Measurements from ENCODE around the gene BPTF. TPM values are rescaled to one million over a fixed set of nuclear protein-coding genes. Genes with fewer than 3 reads are reported as not detected.
"Not testable (repeated sequence)": the region's sequence is repeated elsewhere in the genome, so short reads cannot be mapped to it uniquely, and the experiment has no call there.

BPTF gene
- total RNA-seq, 2 experiments from 2014 or later, result 77.6 to 109 TPM

GRCh38 chr17:67993998-67994361, 168.7 kb downstream of the BPTF start:
- POLR2A ChIA-PET, result interaction anchor here (2.4 kb wide), 1 partner anchor 43 kb away, joined by 8 read pairs; no protein-coding TSS in a partner anchor
- H3K27me3 Mint-ChIP-seq, result peaks cover 13% of the 10 kb centered on the region
- H3K4me3 Mint-ChIP-seq, result peak overlapping the region; percentile 75
- peak overlapping the region; percentile 84 for H3K27ac Mint-ChIP-seq
- no peaks in the 10 kb centered on the region for H3K9me3 Mint-ChIP-seq (ENCODE audit: low read depth)
- H3K4me1 Mint-ChIP-seq, result peaks cover 26% of the 10 kb centered on the region
- ATAC-seq (peak; percentile 3), DNase-seq (no peak)
- H3K36me3 Mint-ChIP-seq (ENCODE audit: low read depth), result peaks cover 12% of the 10 kb centered on the region
- CTCF ChIA-PET, result interaction anchor here (1.2 to 1.3 kb wide), 2 partner anchors 20 to 26 kb away, joined by 3 to 9 read pairs; no protein-coding TSS in a partner anchor
- intact Hi-C loops (cut with DNase I, micrococcal nuclease), result loop anchor here (1.0 to 10.0 kb wide), 11 partner anchors 17 to 1333 kb away; partner anchors contain the start of genes ABCA5 (in 1 of the 2), ARSG (in 1 of the 2), BPTF (in 1 of the 2) and KPNA2 (in 1 of the 2)

- Mint-ChIP-seq H3K4me3 (peak overlapping the region; percentile 75), H3K9me3 (ENCODE audit: low read depth) (no peaks in the 10 kb centered on the region), H3K27me3 (peaks cover 13% of the 10 kb centered on the region), H3K27ac (peak overlapping the region; percentile 88), H3K36me3 (ENCODE audit: low read depth) (peaks cover 12% of the 10 kb centered on the region), H3K4me1 (peaks cover 26% of the 10 kb centered on the region)
- ATAC-seq, result no peak
- POLR2A ChIA-PET, result interaction anchor here (0.6 to 2.4 kb wide), 3 partner anchors 12 to 42 kb away, joined by 3 to 11 read pairs (median 8); no protein-coding TSS in a partner anchor
- intact Hi-C loops (cut with DNase I, micrococcal nuclease), result loop anchor here (1.0 to 10.0 kb wide), 4 partner anchors 24 to 620 kb away; partner anchors contain the start of gene PITPNC1 (in 1 of the 2)
- CTCF ChIA-PET, result interaction anchor here (0.9 to 2.8 kb wide), 8 partner anchors 15 to 467 kb away, joined by 3 to 12 read pairs (median 4); no protein-coding TSS in a partner anchor
- DNase-seq, result no peak
These were observed 169.7 kb downstream of the BPTF start for GRCh38 chr17:67994817-67995569.

DNA sequence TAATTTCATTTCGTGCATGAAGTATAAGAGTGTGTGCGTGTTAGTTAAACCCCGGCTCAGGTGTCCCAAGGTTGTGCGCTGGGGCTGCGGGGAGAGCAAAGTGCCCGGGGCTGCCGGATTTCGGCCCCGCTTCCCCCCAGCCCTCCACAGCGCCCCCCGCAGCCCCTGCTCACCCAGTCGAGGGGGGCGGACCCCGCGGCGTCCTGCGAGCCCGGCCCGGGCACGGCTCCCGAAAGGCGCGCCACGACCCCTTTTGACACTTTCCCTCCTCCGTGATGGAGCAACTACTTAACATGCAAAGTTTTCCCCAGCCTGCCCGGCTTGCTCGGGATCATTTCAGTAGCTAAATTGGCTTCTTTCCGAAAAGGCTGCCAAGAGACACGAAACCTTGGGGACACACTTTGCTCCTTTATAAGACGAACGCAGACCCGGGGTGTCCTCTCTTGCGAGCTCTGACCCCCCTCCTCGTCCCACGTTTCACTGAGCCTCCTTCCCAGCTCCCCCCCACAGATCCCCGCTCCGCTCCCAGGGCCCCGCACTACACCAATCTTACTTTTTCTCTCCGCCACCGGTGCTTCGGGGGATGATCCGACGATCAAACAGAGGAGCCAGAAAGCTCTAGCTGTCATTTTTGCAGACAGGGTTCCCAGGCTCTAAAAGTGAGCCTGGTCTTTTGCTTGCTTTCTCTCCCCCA, 170.4 kb downstream of the BPTF start:
- peak; percentile 46 for DNase-seq
- H3K27ac Mint-ChIP-seq, result peak overlapping the region; percentile 88
- H3K27me3 Mint-ChIP-seq, result peaks cover 13% of the 10 kb centered on the region
- CTCF ChIA-PET, result interaction anchor here (0.9 to 2.8 kb wide), 7 partner anchors 14 to 466 kb away, joined by 3 to 12 read pairs (median 3); no protein-coding TSS in a partner anchor
- POLR2A ChIA-PET, result interaction anchor here (0.6 to 2.4 kb wide), 3 partner anchors 11 to 41 kb away, joined by 3 to 11 read pairs (median 8); partner anchors contain the start of gene KPNA2
- no peak for ATAC-seq
- H3K4me3 Mint-ChIP-seq, result peak overlapping the region; percentile 75
- H3K9me3 Mint-ChIP-seq (ENCODE audit: low read depth), result no peaks in the 10 kb centered on the region
- peaks cover 12% of the 10 kb centered on the region for H3K36me3 Mint-ChIP-seq (ENCODE audit: low read depth)
- intact Hi-C loops (cut with DNase I, micrococcal nuclease), result loop anchor here (2.0 to 10.0 kb wide), 4 partner anchors 15 to 621 kb away; partner anchors contain the start of gene PITPNC1 (in 1 of the 2)
- peaks cover 26% of the 10 kb centered on the region for H3K4me1 Mint-ChIP-seq

DNA sequence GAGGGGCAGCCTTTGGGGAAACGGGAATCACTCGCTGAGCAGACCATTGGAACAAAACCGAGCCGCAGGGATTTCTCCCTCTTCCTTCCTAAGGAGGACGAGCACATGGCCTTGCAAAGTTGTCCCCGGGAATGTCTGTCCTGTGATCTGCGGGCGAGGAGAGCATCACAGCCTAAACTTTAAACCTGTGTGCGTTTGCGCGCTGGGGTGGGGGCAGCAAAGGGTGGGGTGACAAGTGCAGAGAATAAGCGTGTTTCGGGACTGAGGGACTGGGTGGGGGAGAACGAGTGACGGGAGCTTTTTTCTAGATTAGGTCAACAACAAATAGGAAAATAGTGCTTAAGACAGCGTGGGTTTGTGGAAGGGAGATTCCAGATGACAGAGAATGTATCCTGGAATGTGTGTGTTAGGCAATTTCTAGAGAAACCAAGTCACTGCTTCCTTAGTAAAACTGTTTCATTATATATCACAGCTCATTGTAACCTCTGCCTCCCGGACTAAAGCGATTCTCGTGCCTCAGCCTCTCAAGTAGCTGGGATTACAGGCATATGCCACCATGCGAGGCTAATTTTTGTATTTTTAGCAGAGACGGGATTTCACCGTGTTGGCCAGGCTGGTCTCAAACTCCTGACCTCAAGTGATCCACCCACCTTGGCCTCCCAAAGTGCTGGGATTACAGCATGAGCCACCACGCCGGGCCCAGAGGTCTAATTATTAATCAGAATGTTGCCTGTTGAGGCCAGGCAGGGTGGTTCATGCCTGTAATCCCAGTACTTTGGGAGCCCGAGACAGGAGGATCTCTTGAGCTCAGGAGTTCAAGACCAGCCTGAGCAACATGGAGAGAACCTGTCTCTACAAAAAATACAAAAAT, 171.2 kb downstream of the BPTF start, which contains the start of gene C17orf58:
Gene C17orf58, minus strand, starts transcription at position 169 of the 871 bp plus-strand sequence. CDS start 271 bp downstream, outside the sequence.
- intact Hi-C loops (cut with DNase I, micrococcal nuclease), result loop anchor here (2.0 to 10.0 kb wide), 2 partner anchors 14 to 622 kb away; partner anchors contain the start of gene PITPNC1 (in 1 of the 2)
- peaks cover 26% of the 10 kb centered on the region for H3K4me1 Mint-ChIP-seq

DNA sequence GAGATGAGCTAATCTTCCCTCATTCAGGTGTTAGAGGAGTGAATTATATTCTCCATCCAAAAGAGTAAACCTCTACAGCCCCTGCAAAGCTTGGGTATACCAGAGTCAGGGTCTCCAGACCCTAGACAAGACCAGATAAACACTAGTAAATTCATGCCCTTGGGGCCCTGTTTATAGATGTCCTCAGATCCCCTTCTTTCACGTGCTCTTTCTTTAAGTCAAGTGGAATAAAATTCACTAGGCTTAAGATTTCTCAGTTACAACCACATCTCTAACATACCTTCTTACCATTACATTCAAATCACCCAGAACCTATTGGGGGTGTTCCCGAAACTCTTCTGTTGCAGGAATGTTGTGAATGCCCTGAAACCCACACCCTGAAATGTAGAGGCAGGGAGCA, 173.2 kb downstream of the BPTF start:
- H3K27ac Mint-ChIP-seq, result no peak overlapping the region
- DNase-seq (no peak), ATAC-seq (no peak)
- ChIA-PET POLR2A (no interaction called here), CTCF (no interaction called here)
- peaks cover 21% of the 10 kb centered on the region for H3K4me1 Mint-ChIP-seq
- intact Hi-C loops (cut with DNase I, micrococcal nuclease), result loop anchor here in 1 of 2 experiments (10.0 kb wide), 1 partner anchor 624 kb away; the partner anchor contains the start of gene PITPNC1
- no peaks in the 10 kb centered on the region for H3K9me3 Mint-ChIP-seq (ENCODE audit: low read depth)
- no peaks in the 10 kb centered on the region for H3K36me3 Mint-ChIP-seq (ENCODE audit: low read depth)
- no peak overlapping the region for H3K4me3 Mint-ChIP-seq
- H3K27me3 Mint-ChIP-seq, result peaks cover 13% of the 10 kb centered on the region

More for the DNA sequence above, 171.2 kb downstream of the BPTF start, which contains the start of gene C17orf58:
- CTCF ChIA-PET, result interaction anchor here (0.8 to 2.8 kb wide), 4 partner anchors 11 to 33 kb away, joined by 3 to 12 read pairs (median 4); no protein-coding TSS in a partner anchor
- Mint-ChIP-seq H3K27me3 (peaks cover 13% of the 10 kb centered on the region), H3K4me3 (peak within 1 kb of the TSS; percentile 75), H3K27ac (peak within 1 kb of the TSS; percentile 88)
- ATAC-seq, result peak; percentile 38
- H3K9me3 Mint-ChIP-seq (ENCODE audit: low read depth); H3K36me3 Mint-ChIP-seq (ENCODE audit: low read depth): not testable (repeated sequence)
- POLR2A ChIA-PET, result interaction anchor here (0.6 to 0.7 kb wide), 4 partner anchors 13 to 39 kb away, joined by 3 to 5 read pairs (median 3); partner anchors contain the start of gene KPNA2
- peak; percentile 61 for DNase-seq

- intact Hi-C loops (cut with DNase I, micrococcal nuclease), result loop anchor here in 1 of 2 experiments (10.0 kb wide), 1 partner anchor 625 kb away; the partner anchor contains the start of gene PITPNC1
- CTCF ChIA-PET, result no interaction called here
- no peak for DNase-seq
- Mint-ChIP-seq H3K9me3 (ENCODE audit: low read depth) (no peaks in the 10 kb centered on the region), H3K27me3 (peaks cover 13% of the 10 kb centered on the region), H3K4me3 (no peak overlapping the region), H3K4me1 (peaks cover 21% of the 10 kb centered on the region), H3K36me3 (ENCODE audit: low read depth) (no peaks in the 10 kb centered on the region), H3K27ac (no peak overlapping the region)
- POLR2A ChIA-PET, result no interaction called here
- ATAC-seq, result no peak
These were observed 174.1 kb downstream of the BPTF start for GRCh38 chr17:67999291-67999911.

DNA sequence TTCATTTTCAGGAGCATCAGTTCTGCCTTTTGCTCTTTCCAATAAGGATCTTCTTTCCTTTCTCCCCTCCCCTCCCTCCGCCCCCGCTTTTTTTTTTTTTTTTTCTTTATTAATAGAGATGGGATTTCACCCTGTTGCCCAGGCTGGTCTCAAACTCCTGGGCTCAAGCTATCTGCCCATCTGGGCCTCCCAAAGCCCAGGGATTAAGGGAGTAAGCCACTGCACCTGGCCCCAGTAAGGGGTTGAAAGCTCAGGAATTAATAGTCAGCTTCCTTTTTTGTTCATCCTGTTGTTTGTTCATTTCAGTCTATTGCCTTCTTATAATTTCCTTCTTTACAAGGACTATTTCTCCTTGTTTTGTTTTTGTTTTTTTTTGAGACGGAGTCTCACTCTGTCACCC, 178.9 kb downstream of the BPTF start:
- Mint-ChIP-seq H3K27ac (no peak overlapping the region), H3K27me3 (no peaks in the 10 kb centered on the region), H3K9me3 (ENCODE audit: low read depth) (no peaks in the 10 kb centered on the region), H3K36me3 (ENCODE audit: low read depth) (no peaks in the 10 kb centered on the region), H3K4me3 (no peak overlapping the region), H3K4me1 (no peaks in the 10 kb centered on the region)
- CTCF ChIA-PET, result no interaction called here
- ATAC-seq, result no peak
- POLR2A ChIA-PET, result no interaction called here
- DNase-seq, result no peak
- intact Hi-C loops (cut with DNase I, micrococcal nuclease), result no loop called here

- CTCF ChIA-PET, result interaction anchor here (1.7 kb wide), 1 partner anchor 13 kb away, joined by 7 read pairs; no protein-coding TSS in a partner anchor
- peaks cover 5% of the 10 kb centered on the region for H3K4me1 Mint-ChIP-seq
- no peak for DNase-seq
- no peak overlapping the region for H3K4me3 Mint-ChIP-seq
- H3K9me3 Mint-ChIP-seq (ENCODE audit: low read depth), result no peaks in the 10 kb centered on the region
- H3K27ac Mint-ChIP-seq, result no peak overlapping the region
- H3K36me3 Mint-ChIP-seq (ENCODE audit: low read depth), result no peaks in the 10 kb centered on the region
- intact Hi-C loops (cut with DNase I, micrococcal nuclease), result no loop called here
- POLR2A ChIA-PET, result interaction anchor here (0.6 to 0.7 kb wide), 3 partner anchors 9 to 230 kb away, joined by 3 to 11 read pairs (median 4); no protein-coding TSS in a partner anchor
- no peak for ATAC-seq
- H3K27me3 Mint-ChIP-seq, result no peaks in the 10 kb centered on the region
These were observed 181.5 kb downstream of the BPTF start for GRCh38 chr17:68006797-68007196.

- H3K36me3 Mint-ChIP-seq (ENCODE audit: low read depth), result no peaks in the 10 kb centered on the region
- peak; percentile 86 for DNase-seq
- ChIA-PET POLR2A (interaction anchor here (0.6 kb wide), 1 partner anchor 33 kb away, joined by 3 read pairs; no protein-coding TSS in a partner anchor), CTCF (interaction anchor here (0.7 to 2.7 kb wide), 9 partner anchors 8 to 1408 kb away, joined by 3 to 12 read pairs (median 5); partner anchors contain the start of gene C17orf58)
- intact Hi-C loops (cut with DNase I, micrococcal nuclease), result loop anchor here (1.0 to 5.0 kb wide), 6 partner anchors 8 to 211 kb away; partner anchors contain the start of gene C17orf58 (in 1 of the 2)
- peaks cover 5% of the 10 kb centered on the region for H3K4me1 Mint-ChIP-seq
- peak overlapping the region; percentile 67 for H3K27ac Mint-ChIP-seq
- no peaks in the 10 kb centered on the region for H3K9me3 Mint-ChIP-seq (ENCODE audit: low read depth)
- ATAC-seq, result peak; percentile 90
- H3K27me3 Mint-ChIP-seq, result no peaks in the 10 kb centered on the region
- H3K4me3 Mint-ChIP-seq, result peak overlapping the region; percentile 64
These were observed 185.9 kb downstream of the BPTF start for GRCh38 chr17:68011199-68011665.
